WI38 (cell line): ENCODE measurements around the gene UNC13B.

Experiments used
- H3K4me3 ChIP-seq: 2 replicates; pipeline ENCODE4 v1.5.1; 2011; ENCODE audit warnings: low read depth, mild to moderate bottlenecking, control low read depth, low read length
- CTCF ChIP-seq: IDR thresholded peaks from 2 replicates; pipeline ENCODE4 v1.5.1; 2012; ENCODE audit warnings: low read depth, mild to moderate bottlenecking, control low read depth, low read length

Gene UNC13B

GRCh38 chr9:35295369-35296036 lies 133.7 kb downstream of the UNC13B start:
- TF ChIP-seq CTCF, result no peak
- H3K4me3 ChIP-seq, result no peak overlapping the region

- H3K4me3 ChIP-seq, result no peak overlapping the region
- TF ChIP-seq CTCF, result no peak
Observed at GRCh38 chr9:35303567-35303966, 141.8 kb downstream of the UNC13B start.

- H3K4me3 ChIP-seq, result no peak overlapping the region
- no peak for TF ChIP-seq CTCF
Observed at GRCh38 chr9:35306283-35306682, 144.5 kb downstream of the UNC13B start.

- TF ChIP-seq CTCF, result no peak
- H3K4me3 ChIP-seq, result no peak overlapping the region
Observed at GRCh38 chr9:35308316-35308715, 146.5 kb downstream of the UNC13B start.

- TF ChIP-seq CTCF, result no peak
- H3K4me3 ChIP-seq, result no peak overlapping the region
Observed at GRCh38 chr9:35311891-35312639, 150.3 kb downstream of the UNC13B start.

- no peak for TF ChIP-seq CTCF
- no peak overlapping the region for H3K4me3 ChIP-seq
Observed at GRCh38 chr9:35313460-35313859, 151.7 kb downstream of the UNC13B start.

- no peak for TF ChIP-seq CTCF
- H3K4me3 ChIP-seq, result no peak overlapping the region
Observed at GRCh38 chr9:35313916-35314315, 152.1 kb downstream of the UNC13B start.
